ENCODE results near the gene ALPK3.
"Not testable (repeated sequence)": the region's sequence is repeated elsewhere in the genome, so short reads cannot be mapped to it uniquely, and the experiment has no call there.

DNA sequence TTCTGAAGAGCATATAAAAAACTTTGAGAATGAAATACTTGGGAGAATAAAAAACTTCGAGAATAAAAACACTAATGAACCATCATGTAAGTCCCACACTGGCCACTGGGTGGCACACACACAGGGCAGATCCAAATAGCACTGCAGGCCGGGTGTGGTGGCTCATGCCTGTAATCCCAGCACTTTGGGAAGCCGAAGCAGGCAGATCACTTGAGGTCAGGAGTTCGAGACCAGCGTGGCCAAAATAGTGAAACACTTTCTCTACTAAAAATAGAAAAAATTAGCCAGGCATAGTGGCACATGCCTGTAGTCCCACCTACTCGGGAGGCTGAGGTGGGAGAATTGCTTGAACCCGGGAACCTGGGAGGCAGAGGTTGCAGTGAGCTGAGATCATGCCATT, 28.5 kb downstream of the ALPK3 start:
- not testable (repeated sequence) for TF ChIP-seq ELF4 (IDR thresholded peaks at IDR 0.05); SP1 (IDR thresholded peaks at IDR 0.05); ZNF384 (IDR thresholded peaks at IDR 0.05); FOXK2 (IDR thresholded peaks at IDR 0.05); SUZ12 (IDR thresholded peaks at IDR 0.05); TARDBP (IDR thresholded peaks at IDR 0.05); FOXM1 (IDR thresholded peaks at IDR 0.05; ENCODE audit: borderline replicate concordance); CTBP1 (IDR thresholded peaks at IDR 0.05; ENCODE audit: borderline replicate concordance); FOXA1 (IDR thresholded peaks at IDR 0.05); BHLHE40 (IDR thresholded peaks at IDR 0.05; ENCODE audit: borderline replicate concordance); LEF1 (IDR thresholded peaks at IDR 0.05; ENCODE audit: borderline replicate concordance)
- TF ChIP-seq, protein P1, sequence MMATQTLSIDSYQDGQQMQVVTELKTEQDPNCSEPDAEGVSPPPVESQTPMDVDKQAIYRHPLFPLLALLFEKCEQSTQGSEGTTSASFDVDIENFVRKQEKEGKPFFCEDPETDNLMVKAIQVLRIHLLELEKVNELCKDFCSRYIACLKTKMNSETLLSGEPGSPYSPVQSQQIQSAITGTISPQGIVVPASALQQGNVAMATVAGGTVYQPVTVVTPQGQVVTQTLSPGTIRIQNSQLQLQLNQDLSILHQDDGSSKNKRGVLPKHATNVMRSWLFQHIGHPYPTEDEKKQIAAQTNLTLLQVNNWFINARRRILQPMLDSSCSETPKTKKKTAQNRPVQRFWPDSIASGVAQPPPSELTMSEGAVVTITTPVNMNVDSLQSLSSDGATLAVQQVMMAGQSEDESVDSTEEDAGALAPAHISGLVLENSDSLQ (IDR thresholded peaks at IDR 0.05): not testable (repeated sequence)
- 0 out of 2 replicates have a peak, but pooled peaks have one; percentile 10 for TF ChIP-seq L3MBTL2 (conservative IDR thresholded peaks at IDR 0.05)
